GM13976 (cell line): ENCODE results near the gene NEDD4L.

Source experiments
- DNase-seq: peaks from one replicate; pipeline ENCODE4 v3.0.0; 2012; ENCODE audit warnings: low spot score
- in situ Hi-C: fragments of 300-500 bp; cut with MboI; formaldehyde crosslinking; loops from one replicate; pipeline ENCODE4 v1.12.0; 2022; ENCODE audit warnings: low sequenced_read_pairs, mixed read lengths, inconsistent platforms; ENCODE audit not compliant: unreplicated experiment
- TF ChIP-seq, protein P1 (sequence below): IDR thresholded peaks from 2 replicates; pipeline ENCODE4 v1.5.1; 2012; ENCODE audit warnings: borderline replicate concordance, mild to moderate bottlenecking; ENCODE audit not compliant: insufficient read depth; ENCODE audit errors: extremely low read depth, missing control alignments, control extremely low read depth

The NEDD4L gene

DNA sequence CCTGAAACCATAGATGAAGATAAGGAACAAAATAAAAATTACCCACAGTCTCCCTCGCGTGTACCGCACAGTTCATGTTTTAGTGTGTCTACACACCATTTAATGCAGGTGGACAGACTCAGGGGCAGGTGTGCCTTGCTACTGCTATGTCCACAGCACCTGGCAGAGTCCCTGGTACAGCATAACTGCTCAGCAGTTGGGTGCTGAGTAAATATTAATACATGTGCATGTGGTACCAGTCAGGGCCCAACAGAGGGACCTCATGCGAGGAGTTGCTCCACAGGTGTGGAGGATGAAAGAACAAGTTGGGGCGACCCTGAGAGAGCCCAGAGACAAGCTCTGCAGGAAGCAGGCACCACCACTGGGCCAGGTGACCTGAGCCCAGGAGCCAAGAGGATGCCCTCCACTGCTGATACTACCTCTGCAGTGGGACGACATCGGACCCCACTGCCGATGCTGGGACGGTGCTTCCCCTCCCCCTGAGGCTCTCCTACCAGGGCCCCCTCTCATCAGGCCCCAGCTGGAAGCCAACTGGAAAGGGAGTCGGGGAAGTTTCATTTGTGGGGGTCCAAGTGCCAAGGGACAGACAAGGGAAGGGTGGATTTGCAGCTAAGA, 100.8 kb downstream of the NEDD4L start:
- DNase-seq: no peak
- in situ Hi-C loops: no loop called here
- TF ChIP-seq, protein P1, sequence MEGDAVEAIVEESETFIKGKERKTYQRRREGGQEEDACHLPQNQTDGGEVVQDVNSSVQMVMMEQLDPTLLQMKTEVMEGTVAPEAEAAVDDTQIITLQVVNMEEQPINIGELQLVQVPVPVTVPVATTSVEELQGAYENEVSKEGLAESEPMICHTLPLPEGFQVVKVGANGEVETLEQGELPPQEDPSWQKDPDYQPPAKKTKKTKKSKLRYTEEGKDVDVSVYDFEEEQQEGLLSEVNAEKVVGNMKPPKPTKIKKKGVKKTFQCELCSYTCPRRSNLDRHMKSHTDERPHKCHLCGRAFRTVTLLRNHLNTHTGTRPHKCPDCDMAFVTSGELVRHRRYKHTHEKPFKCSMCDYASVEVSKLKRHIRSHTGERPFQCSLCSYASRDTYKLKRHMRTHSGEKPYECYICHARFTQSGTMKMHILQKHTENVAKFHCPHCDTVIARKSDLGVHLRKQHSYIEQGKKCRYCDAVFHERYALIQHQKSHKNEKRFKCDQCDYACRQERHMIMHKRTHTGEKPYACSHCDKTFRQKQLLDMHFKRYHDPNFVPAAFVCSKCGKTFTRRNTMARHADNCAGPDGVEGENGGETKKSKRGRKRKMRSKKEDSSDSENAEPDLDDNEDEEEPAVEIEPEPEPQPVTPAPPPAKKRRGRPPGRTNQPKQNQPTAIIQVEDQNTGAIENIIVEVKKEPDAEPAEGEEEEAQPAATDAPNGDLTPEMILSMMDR: no peak

DNA sequence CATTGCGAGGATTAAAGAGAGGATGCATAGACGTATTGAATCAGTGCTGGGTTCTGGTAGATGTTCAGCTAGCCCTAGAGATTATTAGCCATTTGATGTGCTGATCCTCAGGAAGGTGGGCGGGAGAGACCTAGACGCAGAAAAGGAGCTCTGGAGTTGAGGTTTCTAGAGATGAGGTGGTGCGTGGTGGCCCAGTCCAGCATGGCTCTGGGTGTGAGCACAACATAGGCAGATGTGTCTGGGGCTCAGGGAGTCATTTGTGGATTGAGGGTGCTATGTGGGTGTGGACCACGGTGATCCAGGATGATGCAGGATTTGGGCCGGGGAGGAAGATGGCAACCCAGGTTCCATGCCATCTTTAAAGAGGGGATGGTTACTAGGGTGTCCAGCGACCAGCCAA, 102.1 kb downstream of the NEDD4L start:
- DNase-seq: no peak
- TF ChIP-seq, protein P1: no peak
- in situ Hi-C loops: no loop called here

DNA sequence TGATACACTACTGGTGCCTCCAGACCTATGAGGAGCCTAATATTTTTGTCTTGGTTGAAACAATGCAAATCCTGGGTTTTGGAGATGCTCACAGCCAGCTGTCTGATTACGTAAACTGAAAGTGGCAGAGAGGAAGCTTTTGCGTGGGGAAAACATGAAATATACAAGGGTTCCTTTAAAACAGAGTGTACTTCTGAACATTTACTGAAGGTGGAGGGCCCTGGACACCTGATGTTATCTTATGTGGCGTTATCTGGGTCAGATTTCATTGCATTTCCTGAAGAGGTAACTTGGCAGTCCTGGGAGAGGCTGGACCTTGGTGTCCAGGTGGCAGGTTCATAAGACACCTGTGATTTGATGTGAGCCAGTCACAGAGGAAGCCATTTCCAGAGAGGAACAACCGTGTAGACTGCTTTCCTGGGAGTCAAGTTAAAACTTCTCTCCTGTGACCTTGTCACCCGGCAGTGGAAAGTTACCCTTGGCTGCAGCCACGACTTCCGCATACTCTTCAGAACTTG, 105.0 kb downstream of the NEDD4L start:
- no peak for DNase-seq
- TF ChIP-seq, protein P1: no peak
- in situ Hi-C loops: no loop called here

DNA sequence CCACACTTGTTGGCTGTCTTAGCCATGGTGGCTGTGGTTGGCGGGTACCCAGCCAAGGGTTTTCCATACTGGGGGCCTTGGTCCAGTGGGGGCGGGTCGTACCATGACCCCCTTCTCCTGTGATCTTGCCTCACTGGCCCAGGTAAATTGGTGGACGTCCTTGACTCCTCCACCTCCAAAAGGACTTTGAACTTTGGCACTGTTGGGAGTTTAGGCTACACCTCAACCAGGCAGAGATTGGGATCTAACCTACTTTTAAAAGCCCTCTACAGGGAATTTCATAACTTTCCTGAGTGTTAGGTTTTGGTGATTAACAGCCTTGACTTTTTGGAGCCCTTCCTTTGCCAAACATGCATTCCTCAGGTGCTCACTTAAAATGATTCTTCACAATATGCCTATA, 106.7 kb downstream of the NEDD4L start:
- in situ Hi-C loops: no loop called here
- no peak for DNase-seq
- TF ChIP-seq, protein P1: no peak

DNA sequence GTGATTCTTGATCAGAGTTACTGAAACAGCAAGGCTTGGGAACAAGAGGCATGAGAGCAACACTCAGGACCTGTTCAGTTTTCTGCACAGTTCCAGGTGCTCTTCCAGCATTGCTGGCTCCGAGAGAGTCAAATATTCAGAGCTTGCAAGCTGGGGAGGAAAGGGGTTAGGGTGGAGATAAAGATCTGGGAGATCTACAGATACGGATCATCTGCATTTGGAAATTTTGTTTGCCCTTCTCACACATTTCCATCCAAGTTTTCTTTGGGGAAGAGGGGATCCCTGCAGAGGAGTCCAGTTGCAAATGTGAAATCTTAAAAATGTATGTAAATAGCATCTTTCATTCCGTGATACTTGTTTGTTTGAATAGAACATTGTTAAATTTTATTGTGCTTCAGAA, 108.2 kb downstream of the NEDD4L start:
- in situ Hi-C loops: no loop called here
- DNase-seq: no peak
- TF ChIP-seq, protein P1: no peak

DNA sequence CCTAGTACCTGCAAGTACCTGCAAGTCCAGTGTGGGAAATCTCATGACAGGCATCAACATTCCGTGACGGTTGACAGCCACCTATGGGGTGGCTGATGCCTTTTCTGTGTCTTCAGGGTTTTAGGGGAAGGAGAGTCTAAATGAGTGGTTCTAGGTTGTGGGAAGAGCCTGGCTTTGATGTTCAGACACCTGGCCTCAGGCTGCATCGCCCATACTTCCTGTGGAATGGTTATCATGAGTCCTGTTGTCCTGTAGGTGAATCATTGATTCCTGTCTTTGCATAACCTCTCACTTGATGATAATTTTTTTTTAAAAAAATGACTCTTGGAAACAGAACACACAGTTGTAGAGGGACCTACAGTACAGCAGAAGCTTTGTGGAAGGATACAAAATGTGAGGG, 108.9 kb downstream of the NEDD4L start:
- TF ChIP-seq, protein P1: no peak

DNA sequence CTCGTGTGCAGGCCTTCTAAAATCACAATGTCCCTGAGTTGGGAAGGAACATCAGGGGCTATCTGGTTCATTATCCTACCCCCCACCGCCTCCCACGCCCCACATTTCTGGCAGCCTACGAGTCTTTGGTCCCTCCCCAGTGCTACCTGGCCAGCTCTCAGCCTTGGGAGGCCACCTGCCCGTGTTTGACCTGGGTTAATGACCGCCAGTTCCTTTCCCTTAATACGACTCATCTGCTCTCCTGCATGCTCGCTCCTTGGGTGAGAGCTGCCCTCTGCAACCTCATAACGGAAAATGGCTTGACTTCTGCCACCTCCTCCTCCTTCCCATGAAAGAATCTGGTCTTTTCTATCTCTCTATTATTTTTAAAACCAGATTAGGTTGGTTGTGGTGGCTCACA, 112.5 kb downstream of the NEDD4L start:
- DNase-seq: no peak

More for the DNA sequence above, 108.9 kb downstream of the NEDD4L start:
- in situ Hi-C loops: no loop called here
- no peak for DNase-seq

More for the DNA sequence above, 112.5 kb downstream of the NEDD4L start:
- TF ChIP-seq, protein P1: no peak
- in situ Hi-C loops: no loop called here
